Breast epithelium (tissue), 3 donors: Measurements from ENCODE around the gene ZBED4.

Experiments
- POLR2A ChIP-seq: fragments of 450-650 bp; IDR thresholded peaks from one replicate; pipeline ENCODE4 v1.6.1; 2016; ENCODE audit warnings: antibody characterized with exemption, mild to moderate bottlenecking, moderate library complexity
- POLR2AphosphoS5 ChIP-seq, 3 donors: sonication (generic); formaldehyde crosslinking; IDR thresholded peaks; one replicate each; pipeline ENCODE4 v1.6.1; 2017; ENCODE audit warnings: antibody characterized with exemption in 3 of 3
- TF ChIP-seq, protein P1 (sequence below), 3 donors: fragments of 450-650 bp; IDR thresholded peaks; one replicate each; pipeline ENCODE4 v1.5.1; 2016 to 2017; ENCODE audit warnings: antibody characterized with exemption in 3 of 3, mild to moderate bottlenecking in 3 of 3, moderate library complexity in 3 of 3

DNA sequence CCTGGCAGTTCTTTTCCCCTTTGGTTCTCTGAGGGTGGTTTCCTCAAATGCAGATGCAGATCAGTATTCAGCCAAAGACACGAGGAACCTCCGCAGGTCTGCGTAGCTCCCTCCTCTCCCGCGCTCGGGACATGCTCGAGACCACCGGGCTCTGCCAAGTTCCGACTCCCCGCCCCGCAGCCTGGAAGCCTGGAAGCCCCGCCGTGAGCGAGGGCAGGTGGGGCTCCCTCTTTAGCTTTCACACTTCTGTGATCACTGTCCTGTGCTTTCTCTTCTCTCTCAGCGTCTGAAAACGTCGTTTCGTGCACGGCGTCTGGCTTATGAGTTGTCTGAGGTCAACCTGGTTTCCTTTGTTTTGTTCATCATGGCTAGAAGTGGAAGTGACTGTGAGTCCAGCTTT is 26.6 kb downstream of the ZBED4 start:
- TF ChIP-seq, protein P1, sequence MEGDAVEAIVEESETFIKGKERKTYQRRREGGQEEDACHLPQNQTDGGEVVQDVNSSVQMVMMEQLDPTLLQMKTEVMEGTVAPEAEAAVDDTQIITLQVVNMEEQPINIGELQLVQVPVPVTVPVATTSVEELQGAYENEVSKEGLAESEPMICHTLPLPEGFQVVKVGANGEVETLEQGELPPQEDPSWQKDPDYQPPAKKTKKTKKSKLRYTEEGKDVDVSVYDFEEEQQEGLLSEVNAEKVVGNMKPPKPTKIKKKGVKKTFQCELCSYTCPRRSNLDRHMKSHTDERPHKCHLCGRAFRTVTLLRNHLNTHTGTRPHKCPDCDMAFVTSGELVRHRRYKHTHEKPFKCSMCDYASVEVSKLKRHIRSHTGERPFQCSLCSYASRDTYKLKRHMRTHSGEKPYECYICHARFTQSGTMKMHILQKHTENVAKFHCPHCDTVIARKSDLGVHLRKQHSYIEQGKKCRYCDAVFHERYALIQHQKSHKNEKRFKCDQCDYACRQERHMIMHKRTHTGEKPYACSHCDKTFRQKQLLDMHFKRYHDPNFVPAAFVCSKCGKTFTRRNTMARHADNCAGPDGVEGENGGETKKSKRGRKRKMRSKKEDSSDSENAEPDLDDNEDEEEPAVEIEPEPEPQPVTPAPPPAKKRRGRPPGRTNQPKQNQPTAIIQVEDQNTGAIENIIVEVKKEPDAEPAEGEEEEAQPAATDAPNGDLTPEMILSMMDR (IDR thresholded peaks at IDR 0.05) = no peak
- no peak for TF ChIP-seq POLR2AphosphoS5 (IDR thresholded peaks at IDR 0.05)
- TF ChIP-seq POLR2A = no peak
